Measurements from ENCODE around the gene PDS5A. TPM values are rescaled to one million over a fixed set of nuclear protein-coding genes. Genes with fewer than 3 reads are reported as not detected.

Gene PDS5A
- total RNA-seq, 1 experiment from 2014 or later = 78.8 TPM

DNA sequence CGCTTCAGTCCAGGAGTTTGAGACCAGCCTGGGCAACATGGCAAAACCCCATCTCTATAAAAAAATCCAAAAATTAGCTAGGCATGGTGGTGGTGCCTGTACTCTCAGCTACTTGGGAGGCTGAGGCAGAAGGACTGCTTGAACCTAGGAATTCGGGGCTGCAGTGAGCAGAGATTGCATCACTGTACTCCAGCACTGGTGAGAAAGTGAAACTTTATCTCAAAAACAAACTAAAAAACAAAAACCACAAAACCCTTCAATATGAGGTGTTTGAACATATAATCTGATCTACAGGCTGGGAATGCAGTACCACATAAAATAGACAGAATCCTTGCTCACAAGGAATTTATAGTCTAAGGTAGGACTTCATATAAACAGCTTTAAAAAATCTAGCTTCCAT is 103.9 kb downstream of the PDS5A start:
- Histone ChIP-seq H3K36me3 (ENCODE audit: control insufficient read depth, insufficient read depth, low read length) (no peaks in the 10 kb centered on the region; the same call in 1 of the 2 replicates), H3K27me3 (replicated peaks; ENCODE audit: control insufficient read depth, insufficient read depth, low read length) (no peaks in the 10 kb centered on the region), H3K4me1 (no peaks in the 10 kb centered on the region), H3K4me3 (ENCODE audit: low read depth, low read length) (no peak overlapping the region), H3K9me3 (no peaks in the 10 kb centered on the region)
- DNase-seq = no peak
- Mint-ChIP-seq H3K4me1 (ENCODE audit: low read depth, unreplicated experiment) (no peaks in the 10 kb centered on the region), H3K4me3 (ENCODE audit: unreplicated experiment) (no peak overlapping the region), H3K9me3 (ENCODE audit: unreplicated experiment) (no peaks in the 10 kb centered on the region), H3K27me3 (ENCODE audit: insufficient read depth, unreplicated experiment) (no peaks in the 10 kb centered on the region), H3K27ac (ENCODE audit: unreplicated experiment) (no peak overlapping the region), H3K36me3 (ENCODE audit: insufficient read depth, unreplicated experiment) (peaks cover 82% of the 10 kb centered on the region)
- no TSS peak for BruUV-seq (replicated peaks)
- TF ChIP-seq, protein P1, sequence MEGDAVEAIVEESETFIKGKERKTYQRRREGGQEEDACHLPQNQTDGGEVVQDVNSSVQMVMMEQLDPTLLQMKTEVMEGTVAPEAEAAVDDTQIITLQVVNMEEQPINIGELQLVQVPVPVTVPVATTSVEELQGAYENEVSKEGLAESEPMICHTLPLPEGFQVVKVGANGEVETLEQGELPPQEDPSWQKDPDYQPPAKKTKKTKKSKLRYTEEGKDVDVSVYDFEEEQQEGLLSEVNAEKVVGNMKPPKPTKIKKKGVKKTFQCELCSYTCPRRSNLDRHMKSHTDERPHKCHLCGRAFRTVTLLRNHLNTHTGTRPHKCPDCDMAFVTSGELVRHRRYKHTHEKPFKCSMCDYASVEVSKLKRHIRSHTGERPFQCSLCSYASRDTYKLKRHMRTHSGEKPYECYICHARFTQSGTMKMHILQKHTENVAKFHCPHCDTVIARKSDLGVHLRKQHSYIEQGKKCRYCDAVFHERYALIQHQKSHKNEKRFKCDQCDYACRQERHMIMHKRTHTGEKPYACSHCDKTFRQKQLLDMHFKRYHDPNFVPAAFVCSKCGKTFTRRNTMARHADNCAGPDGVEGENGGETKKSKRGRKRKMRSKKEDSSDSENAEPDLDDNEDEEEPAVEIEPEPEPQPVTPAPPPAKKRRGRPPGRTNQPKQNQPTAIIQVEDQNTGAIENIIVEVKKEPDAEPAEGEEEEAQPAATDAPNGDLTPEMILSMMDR (IDR thresholded peaks at IDR 0.05; ENCODE audit: insufficient read depth in 1 of 2, low read depth in 1 of 2, low read length in 1 of 2, severe bottlenecking in 1 of 2, unreplicated experiment in 1 of 2) = no peak
- POLR2A ChIA-PET = no interaction called here
- intact Hi-C loops (cut with micrococcal nuclease; ENCODE audit: unreplicated experiment) = no loop called here
- CTCF ChIA-PET = interaction anchor here (0.6 kb wide), 1 partner anchor 48 kb away, joined by 3 read pairs; no protein-coding TSS in a partner anchor

DNA sequence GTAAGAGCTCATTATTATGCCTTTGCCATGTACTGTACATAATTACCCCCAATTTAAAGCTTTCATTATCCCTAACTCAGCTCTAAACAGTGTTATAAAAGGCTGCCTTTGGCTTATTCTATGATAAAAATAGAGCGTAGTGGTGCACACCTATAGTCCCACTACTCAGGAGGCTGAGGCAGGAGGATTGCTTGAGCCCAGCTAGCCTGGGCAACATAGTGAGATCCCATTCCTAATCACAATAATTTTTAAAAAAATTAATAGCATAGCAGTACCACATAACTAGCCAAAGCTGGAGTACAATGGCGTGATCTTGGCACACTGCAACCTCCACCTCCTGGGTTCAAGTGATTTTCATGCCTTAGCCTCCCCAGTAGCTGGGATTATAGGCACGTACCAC is 112.4 kb downstream of the PDS5A start:
- DNase-seq = no peak
- Mint-ChIP-seq H3K36me3 (ENCODE audit: insufficient read depth, unreplicated experiment) (peaks cover 40% of the 10 kb centered on the region), H3K4me3 (ENCODE audit: unreplicated experiment) (no peak overlapping the region), H3K4me1 (ENCODE audit: low read depth, unreplicated experiment) (no peaks in the 10 kb centered on the region), H3K27me3 (ENCODE audit: insufficient read depth, unreplicated experiment) (no peaks in the 10 kb centered on the region), H3K9me3 (ENCODE audit: unreplicated experiment) (no peaks in the 10 kb centered on the region), H3K27ac (ENCODE audit: unreplicated experiment) (no peak overlapping the region)
- BruUV-seq (replicated peaks) = no TSS peak
- Histone ChIP-seq H3K4me3 (ENCODE audit: low read depth, low read length) (no peak overlapping the region), H3K36me3 (ENCODE audit: control insufficient read depth, insufficient read depth, low read length) (no peaks in the 10 kb centered on the region; the same call in none of the 2 replicates), H3K4me1 (no peaks in the 10 kb centered on the region), H3K27me3 (replicated peaks; ENCODE audit: control insufficient read depth, insufficient read depth, low read length) (no peaks in the 10 kb centered on the region), H3K9me3 (no peaks in the 10 kb centered on the region)
- TF ChIP-seq, protein P1 (IDR thresholded peaks at IDR 0.05; ENCODE audit: insufficient read depth in 1 of 2, low read depth in 1 of 2, low read length in 1 of 2, severe bottlenecking in 1 of 2, unreplicated experiment in 1 of 2) = no peak
- POLR2A ChIA-PET = no interaction called here
- CTCF ChIA-PET = no interaction called here
- intact Hi-C loops (cut with micrococcal nuclease; ENCODE audit: unreplicated experiment) = no loop called here

DNA sequence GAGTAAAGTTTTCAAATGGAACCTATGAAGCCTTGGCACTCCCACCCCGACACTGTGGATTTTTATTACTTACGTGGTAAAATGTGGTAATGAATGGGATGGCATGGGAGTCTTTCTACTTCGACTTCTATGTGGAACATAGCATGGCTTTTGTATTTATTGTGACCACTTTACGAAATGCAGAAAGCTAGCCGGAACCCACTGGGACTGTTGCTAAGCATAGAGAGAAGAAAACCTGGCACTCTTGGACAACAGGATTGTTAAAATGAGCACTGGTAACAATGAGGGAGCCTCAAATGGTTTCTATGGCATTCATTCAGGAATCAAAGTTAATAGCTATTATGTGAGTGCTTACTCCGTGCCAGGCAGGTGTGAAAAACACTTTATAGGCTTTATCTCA is 113.3 kb downstream of the PDS5A start:
- Mint-ChIP-seq H3K36me3 (ENCODE audit: insufficient read depth, unreplicated experiment) (peaks cover 45% of the 10 kb centered on the region), H3K27me3 (ENCODE audit: insufficient read depth, unreplicated experiment) (no peaks in the 10 kb centered on the region), H3K4me3 (ENCODE audit: unreplicated experiment) (no peak overlapping the region), H3K4me1 (ENCODE audit: low read depth, unreplicated experiment) (no peaks in the 10 kb centered on the region), H3K9me3 (ENCODE audit: unreplicated experiment) (no peaks in the 10 kb centered on the region), H3K27ac (ENCODE audit: unreplicated experiment) (no peak overlapping the region)
- TF ChIP-seq, protein P1 (IDR thresholded peaks at IDR 0.05; ENCODE audit: insufficient read depth in 1 of 2, low read depth in 1 of 2, low read length in 1 of 2, severe bottlenecking in 1 of 2, unreplicated experiment in 1 of 2) = no peak
- Histone ChIP-seq H3K4me3 (ENCODE audit: low read depth, low read length) (no peak overlapping the region), H3K27me3 (replicated peaks; ENCODE audit: control insufficient read depth, insufficient read depth, low read length) (no peaks in the 10 kb centered on the region), H3K4me1 (no peaks in the 10 kb centered on the region), H3K9me3 (no peaks in the 10 kb centered on the region), H3K36me3 (ENCODE audit: control insufficient read depth, insufficient read depth, low read length) (no peaks in the 10 kb centered on the region; the same call in 1 of the 2 replicates)
- intact Hi-C loops (cut with micrococcal nuclease; ENCODE audit: unreplicated experiment) = no loop called here
- BruUV-seq (replicated peaks) = no TSS peak
- no peak for DNase-seq
- CTCF ChIA-PET = no interaction called here
- POLR2A ChIA-PET = no interaction called here
